ENCODE data around the gene ALDH1A1. TPM values are rescaled to one million over a fixed set of nuclear protein-coding genes. Genes with fewer than 3 reads are reported as not detected.

The ALDH1A1 gene
- total and polyA plus RNA-seq, 2 of the 8 experiments (the other 6 are each of a cell fraction or from before 2014, with no cell fraction given) = 0.50 to 0.82 TPM

DNA sequence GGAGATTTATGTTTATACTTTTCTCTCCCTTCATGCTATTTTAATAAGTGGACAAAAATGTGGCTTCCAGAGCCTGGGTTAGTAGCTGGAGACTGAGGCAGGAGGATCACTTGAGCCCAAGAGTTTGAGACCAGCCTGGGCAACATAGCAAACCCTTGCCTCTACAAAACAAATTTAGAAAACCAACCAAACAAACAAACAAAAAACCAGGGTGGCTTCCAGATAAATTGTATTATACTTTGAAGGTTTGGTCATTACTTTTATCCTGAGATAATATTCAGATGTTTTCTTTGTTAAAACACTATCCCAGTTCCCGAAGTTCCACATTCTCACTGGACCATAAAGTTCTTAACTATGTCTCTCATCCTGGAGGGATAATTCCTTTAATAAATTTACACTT lies 46.0 kb downstream of the ALDH1A1 start:
- TF ChIP-seq MAFK (IDR thresholded peaks at IDR 0.05; ENCODE audit: low read depth, low read length) = no peak
- TF ChIP-seq FOSL1 (IDR thresholded peaks at IDR 0.05; ENCODE audit: insufficient read depth, low read depth, low read length) = no peak
- TF ChIP-seq, protein P1, sequence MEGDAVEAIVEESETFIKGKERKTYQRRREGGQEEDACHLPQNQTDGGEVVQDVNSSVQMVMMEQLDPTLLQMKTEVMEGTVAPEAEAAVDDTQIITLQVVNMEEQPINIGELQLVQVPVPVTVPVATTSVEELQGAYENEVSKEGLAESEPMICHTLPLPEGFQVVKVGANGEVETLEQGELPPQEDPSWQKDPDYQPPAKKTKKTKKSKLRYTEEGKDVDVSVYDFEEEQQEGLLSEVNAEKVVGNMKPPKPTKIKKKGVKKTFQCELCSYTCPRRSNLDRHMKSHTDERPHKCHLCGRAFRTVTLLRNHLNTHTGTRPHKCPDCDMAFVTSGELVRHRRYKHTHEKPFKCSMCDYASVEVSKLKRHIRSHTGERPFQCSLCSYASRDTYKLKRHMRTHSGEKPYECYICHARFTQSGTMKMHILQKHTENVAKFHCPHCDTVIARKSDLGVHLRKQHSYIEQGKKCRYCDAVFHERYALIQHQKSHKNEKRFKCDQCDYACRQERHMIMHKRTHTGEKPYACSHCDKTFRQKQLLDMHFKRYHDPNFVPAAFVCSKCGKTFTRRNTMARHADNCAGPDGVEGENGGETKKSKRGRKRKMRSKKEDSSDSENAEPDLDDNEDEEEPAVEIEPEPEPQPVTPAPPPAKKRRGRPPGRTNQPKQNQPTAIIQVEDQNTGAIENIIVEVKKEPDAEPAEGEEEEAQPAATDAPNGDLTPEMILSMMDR (IDR thresholded peaks at IDR 0.05; ENCODE audit: control extremely low read depth in 1 of 3, insufficient read depth in 1 of 3, low read depth in 1 of 3, low read length in 3 of 3) = no peak
- TF ChIP-seq, protein P2, sequence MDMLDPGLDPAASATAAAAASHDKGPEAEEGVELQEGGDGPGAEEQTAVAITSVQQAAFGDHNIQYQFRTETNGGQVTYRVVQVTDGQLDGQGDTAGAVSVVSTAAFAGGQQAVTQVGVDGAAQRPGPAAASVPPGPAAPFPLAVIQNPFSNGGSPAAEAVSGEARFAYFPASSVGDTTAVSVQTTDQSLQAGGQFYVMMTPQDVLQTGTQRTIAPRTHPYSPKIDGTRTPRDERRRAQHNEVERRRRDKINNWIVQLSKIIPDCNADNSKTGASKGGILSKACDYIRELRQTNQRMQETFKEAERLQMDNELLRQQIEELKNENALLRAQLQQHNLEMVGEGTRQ (IDR thresholded peaks at IDR 0.05; ENCODE audit: low read length) = no peak
- TF ChIP-seq BRCA1 (IDR thresholded peaks at IDR 0.05; ENCODE audit: low read depth, low read length) = no peak
- TF ChIP-seq, protein P3, sequence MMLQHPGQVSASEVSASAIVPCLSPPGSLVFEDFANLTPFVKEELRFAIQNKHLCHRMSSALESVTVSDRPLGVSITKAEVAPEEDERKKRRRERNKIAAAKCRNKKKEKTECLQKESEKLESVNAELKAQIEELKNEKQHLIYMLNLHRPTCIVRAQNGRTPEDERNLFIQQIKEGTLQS (IDR thresholded peaks at IDR 0.05; ENCODE audit: insufficient read depth, low read depth, low read length) = no peak
- Histone ChIP-seq H3K23ac (ENCODE audit: insufficient read length) (no peak overlapping the region), H2BK5ac (ENCODE audit: low read depth, low read length) (no peak overlapping the region), H3K4ac (replicated peaks; ENCODE audit: insufficient read length, low read depth, low read length) (no peak overlapping the region), H3K79me2 (ENCODE audit: control insufficient read depth in 1 of 2, insufficient read depth in 2 of 2, low read length in 2 of 2) (no peaks in the 10 kb centered on the region), H2AK5ac (ENCODE audit: low read depth, low read length) (no peak overlapping the region), H2BK12ac (ENCODE audit: low read depth, low read length) (no peak overlapping the region), H4K91ac (replicated peaks; ENCODE audit: insufficient read length, low read length) (no peak overlapping the region), H3K14ac (ENCODE audit: insufficient read length) (no peak overlapping the region), H4K20me1 (replicated peaks in 1 of 2; ENCODE audit: control insufficient read depth in 1 of 2, insufficient read depth in 2 of 2, low read length in 2 of 2) (no peaks in the 10 kb centered on the region), H4K5ac (ENCODE audit: insufficient read length, low read depth, low read length) (no peak overlapping the region), H4K8ac (ENCODE audit: extremely low read depth, insufficient read depth, low read length) (no peak overlapping the region), H3K27ac (ENCODE audit: low read depth, low read length) (no peak overlapping the region), H3K36me3 (ENCODE audit: control insufficient read depth in 2 of 4, insufficient read depth in 4 of 4, low read length in 3 of 4) (no peaks in the 10 kb centered on the region), H3K4me1 (replicated peaks in 1 of 4; ENCODE audit: control insufficient read depth in 3 of 4, insufficient read depth in 4 of 4, low read length in 3 of 4) (no peaks in the 10 kb centered on the region), H3K56ac (replicated peaks; ENCODE audit: insufficient read length, low read depth, low read length) (no peak overlapping the region), H2BK15ac (ENCODE audit: low read length) (no peak overlapping the region), H2BK120ac (replicated peaks; ENCODE audit: low read depth, low read length) (no peak overlapping the region), H3K9ac (replicated peaks in 1 of 4; ENCODE audit: extremely low read depth in 1 of 4, low read depth in 3 of 4, low read length in 3 of 4) (no peak overlapping the region), H3K4me2 (ENCODE audit: insufficient read depth in 1 of 2, low read depth in 2 of 2, low read length in 2 of 2) (no peak overlapping the region), H3K18ac (ENCODE audit: extremely low read depth, low read length) (no peak overlapping the region), H2AFZ (ENCODE audit: low read length) (no peak overlapping the region), H2BK20ac (ENCODE audit: low read length) (no peak overlapping the region), H3K27me3 (replicated peaks in 1 of 4; ENCODE audit: control insufficient read depth in 3 of 4, extremely low read depth in 1 of 4, insufficient read depth in 3 of 4, low read length in 3 of 4) (no peaks in the 10 kb centered on the region), H3K23me2 (ENCODE audit: low read depth, low read length) (no peaks in the 10 kb centered on the region), H3K79me1 (ENCODE audit: low read depth, low read length) (no peaks in the 10 kb centered on the region), H3K9me3 (ENCODE audit: insufficient read depth in 2 of 2, low read depth in 1 of 2, low read length in 1 of 2) (no peaks in the 10 kb centered on the region), H3K4me3 (ENCODE audit: extremely low read depth in 1 of 4, insufficient read depth in 2 of 4, low read depth in 3 of 4, low read length in 4 of 4) (no peak overlapping the region)
- WGBS, 2 experiments (ENCODE audit: extremely low coverage in 1 of 2, insufficient coverage in 1 of 2, insufficient read length in 1 of 2, insufficient replicate concordance in 2 of 2, low coverage in 1 of 2, low lambda C conversion rate in 2 of 2, missing lambda C conversion rate in 1 of 2) = 90% methylated on average over 1 of the region's 1 CpG; no CpG with 5 or more reads in 1 of the 2 experiments
- DNase-seq (ENCODE audit: low read depth in 1 of 2, low spot score in 2 of 2) (no peak), FAIRE-seq (no peak)
- POLR2A ChIA-PET (ENCODE audit: partially characterized antibody) = no interaction called here
- CTCF ChIA-PET (ENCODE audit: partially characterized antibody) = interaction anchor here (1.5 kb wide), 1 partner anchor 25 kb away, joined by 4 read pairs; no protein-coding TSS in a partner anchor

Data from H1 (cell line).